Endodermal cell (in vitro differentiated cells): Measurements from ENCODE around the gene RAD51. TPM values are rescaled to one million over a fixed set of nuclear protein-coding genes. Genes with fewer than 3 reads are reported as not detected.

ENCODE experiments used
- DNase-seq: peaks from one replicate; pipeline ENCODE4 v3.0.0-alpha.2; 2017
- H3K27ac ChIP-seq: 2 replicates; pipeline ENCODE4 v1.5.1; 2013; ENCODE audit warnings: mild to moderate bottlenecking, low read depth, low read length, moderate library complexity
- H3K27me3 ChIP-seq: 2 replicates; pipeline ENCODE4 v1.6.1; 2013; ENCODE audit warnings: mild to moderate bottlenecking, low read length, moderate library complexity; ENCODE audit not compliant: insufficient read depth, control insufficient read depth, poor library complexity, severe bottlenecking
- H3K36me3 ChIP-seq: 2 replicates; pipeline ENCODE4 v1.7.0; 2013; ENCODE audit warnings: mild to moderate bottlenecking, low read length, moderate library complexity; ENCODE audit not compliant: control insufficient read depth, insufficient read depth
- H3K4me1 ChIP-seq: one replicate; pipeline ENCODE4 v1.7.0; 2013; ENCODE audit warnings: low read length; ENCODE audit not compliant: control insufficient read depth, insufficient read depth
- H3K4me3 ChIP-seq: 2 replicates; pipeline ENCODE4 v1.5.1; 2013; ENCODE audit warnings: mild to moderate bottlenecking, low read length, moderate library complexity
- H3K9ac ChIP-seq: 2 replicates; pipeline ENCODE4 v1.6.1; 2013; ENCODE audit warnings: mild to moderate bottlenecking, low read length, moderate library complexity; ENCODE audit not compliant: poor library complexity, severe bottlenecking; ENCODE audit errors: extremely low read depth
- H3K9me3 ChIP-seq: 2 replicates; pipeline ENCODE4 v1.6.1; 2013; ENCODE audit warnings: mild to moderate bottlenecking, low read length, moderate library complexity; ENCODE audit not compliant: control insufficient read depth
- H3K27ac Mint-ChIP-seq: 2 replicates; pipeline ENCODE4 v1.8.0; 2020; ENCODE audit warnings: mixed read lengths
- H3K27me3 Mint-ChIP-seq: 2 replicates; pipeline ENCODE4 v1.8.0; 2021; ENCODE audit warnings: mild to moderate bottlenecking, mixed read lengths; ENCODE audit not compliant: insufficient read depth
- H3K36me3 Mint-ChIP-seq: 2 replicates; pipeline ENCODE4 v1.8.0; 2020; ENCODE audit warnings: low read depth, mixed read lengths
- H3K4me1 Mint-ChIP-seq: 2 replicates; pipeline ENCODE4 v1.8.0; 2020; ENCODE audit warnings: mixed read lengths
- H3K4me3 Mint-ChIP-seq: 2 replicates; pipeline ENCODE4 v1.8.0; 2020; ENCODE audit warnings: mild to moderate bottlenecking, moderate library complexity, mixed read lengths
- H3K9me3 Mint-ChIP-seq: 2 replicates; pipeline ENCODE4 v1.8.0; 2020; ENCODE audit warnings: mild to moderate bottlenecking, mixed read lengths
- CTCF ChIP-seq: fragments of 200-600 bp; sonication (generic); conservative IDR thresholded peaks from 2 replicates; pipeline ENCODE4 v1.5.0; 2021; ENCODE audit warnings: antibody characterized with exemption, mild to moderate bottlenecking
- WGBS, 2 experiments: methylation state at CpG; one replicate each; pipeline versions ENCODE4 v1.1.5 to v1.1.7; 2013; ENCODE audit warnings: missing lambda C conversion rate in 2 of 2, mixed read lengths in 1 of 2; ENCODE audit not compliant: insufficient coverage in 1 of 2, insufficient read length in 1 of 2; 5-methylcytosine and 5-hydroxymethylcytosine counted together
- total RNA-seq, 2 donors: library from RNA; stranded (reverse); fragmentation: NEBNext Ultra II Directional in 1 of 2; extraction: Animal tissue kit (Norgen Biotek cat#: 25700) in 1 of 2; gene quantifications; 2 replicates in 1 of 2; 3 replicates in 1 of 2; pipeline ENCODE4 v1.2.1, GENCODE V29; 2021

The RAD51 gene
- total RNA-seq, 2 donors from 2014 or later, result 34.1 to 50.9 TPM

- peaks cover 21% of the 10 kb centered on the region for H3K4me1 Mint-ChIP-seq
- 2% methylated on average over 34 to 75 of the region's 75 CpGs for WGBS, 2 experiments
Measured at GRCh38 chr15:40763801-40764628, 69.0 kb downstream of the RAD51 start, which contains the start of gene GCHFR. Gene GCHFR (plus strand): TSS chr15:40764068. CDS start chr15:40764181, 113 bp downstream.

GRCh38 chr15:40764629-40765103 lies 69.7 kb downstream of the RAD51 start:
- Mint-ChIP-seq H3K4me3 (peak overlapping the region; percentile 69), H3K36me3 (no peaks in the 10 kb centered on the region), H3K4me1 (peaks cover 21% of the 10 kb centered on the region), H3K9me3 (no peaks in the 10 kb centered on the region), H3K27me3 (no peaks in the 10 kb centered on the region), H3K27ac (peak overlapping the region; percentile 90)
- H3K4me3 ChIP-seq, result peak overlapping the region; percentile 85
- H3K9me3 ChIP-seq, result no peaks in the 10 kb centered on the region
- DNase-seq, result no peak
- H3K4me1 ChIP-seq, result peaks cover 8% of the 10 kb centered on the region
- H3K27ac ChIP-seq, result no peak overlapping the region
- no peaks in the 10 kb centered on the region for H3K27me3 ChIP-seq
- peak overlapping the region; percentile 58 for H3K9ac ChIP-seq
- TF ChIP-seq CTCF, result no peak
- WGBS, 2 experiments, result 46 to 56% methylated on average over 7 to 8 of the region's 8 CpGs
- H3K36me3 ChIP-seq, result peaks cover 6% of the 10 kb centered on the region

More at GRCh38 chr15:40763801-40764628, 69.0 kb downstream of the RAD51 start, which contains the start of gene GCHFR:
- Mint-ChIP-seq H3K27ac (peak within 1 kb of the TSS; percentile 92), H3K36me3 (no peaks in the 10 kb centered on the region), H3K9me3 (no peaks in the 10 kb centered on the region), H3K27me3 (no peaks in the 10 kb centered on the region), H3K4me3 (peak within 1 kb of the TSS; percentile 69)
- DNase-seq, result peak; percentile 91
- H3K9me3 ChIP-seq, result no peaks in the 10 kb centered on the region
- H3K4me3 ChIP-seq, result peak within 1 kb of the TSS; percentile 85
- TF ChIP-seq CTCF, result peak; percentile 59
- peak within 1 kb of the TSS; percentile 58 for H3K9ac ChIP-seq
- peaks cover 8% of the 10 kb centered on the region for H3K4me1 ChIP-seq
- no peaks in the 10 kb centered on the region for H3K27me3 ChIP-seq
- no peak within 1 kb of the TSS for H3K27ac ChIP-seq
- H3K36me3 ChIP-seq, result peaks cover 6% of the 10 kb centered on the region

- H3K27ac ChIP-seq, result peak overlapping the region; percentile 72
- no peak for DNase-seq
- H3K4me3 ChIP-seq, result no peak overlapping the region
- 64 to 79% methylated on average over 3 to 7 of the region's 7 CpGs for WGBS, 2 experiments
- TF ChIP-seq CTCF, result no peak
- Mint-ChIP-seq H3K4me1 (peaks cover 21% of the 10 kb centered on the region), H3K4me3 (no peak overlapping the region), H3K27ac (no peak overlapping the region), H3K27me3 (no peaks in the 10 kb centered on the region), H3K9me3 (no peaks in the 10 kb centered on the region), H3K36me3 (no peaks in the 10 kb centered on the region)
- H3K9ac ChIP-seq, result no peak overlapping the region
- H3K36me3 ChIP-seq, result peaks cover 6% of the 10 kb centered on the region
- H3K9me3 ChIP-seq, result no peaks in the 10 kb centered on the region
- H3K27me3 ChIP-seq, result no peaks in the 10 kb centered on the region
- peaks cover 8% of the 10 kb centered on the region for H3K4me1 ChIP-seq
Measured at GRCh38 chr15:40766194-40766815, 71.3 kb downstream of the RAD51 start.
